Stomach (tissue), 4 donors: ENCODE results near the gene CHRND.

Source experiments
- CTCF ChIP-seq, 7 experiments: fragments of 450-650 bp in 4 of 7; fragments of 200-600 bp in 3 of 7; sonication (generic) in 3 of 7; IDR thresholded peaks; one replicate each; pipeline ENCODE4 v1.5.1; 2016 to 2019; ENCODE audit warnings: antibody characterized with exemption in 7 of 7, control low read depth in 2 of 7, mild to moderate bottlenecking in 1 of 7
- EP300 ChIP-seq: sonication (generic); formaldehyde crosslinking; IDR thresholded peaks from one replicate; pipeline ENCODE4 v1.6.1; 2017; ENCODE audit warnings: antibody characterized with exemption
- POLR2A ChIP-seq, 4 donors: fragments of 450-650 bp; IDR thresholded peaks; one replicate each; pipeline ENCODE4 v1.6.1; 2016; ENCODE audit warnings: antibody characterized with exemption in 4 of 4, control low read depth in 2 of 4, mild to moderate bottlenecking in 1 of 4, moderate library complexity in 1 of 4
- POLR2AphosphoS5 ChIP-seq, 3 donors: sonication (generic); formaldehyde crosslinking; IDR thresholded peaks; one replicate each; pipeline ENCODE4 v1.6.1; 2016; ENCODE audit warnings: antibody characterized with exemption in 3 of 3

DNA sequence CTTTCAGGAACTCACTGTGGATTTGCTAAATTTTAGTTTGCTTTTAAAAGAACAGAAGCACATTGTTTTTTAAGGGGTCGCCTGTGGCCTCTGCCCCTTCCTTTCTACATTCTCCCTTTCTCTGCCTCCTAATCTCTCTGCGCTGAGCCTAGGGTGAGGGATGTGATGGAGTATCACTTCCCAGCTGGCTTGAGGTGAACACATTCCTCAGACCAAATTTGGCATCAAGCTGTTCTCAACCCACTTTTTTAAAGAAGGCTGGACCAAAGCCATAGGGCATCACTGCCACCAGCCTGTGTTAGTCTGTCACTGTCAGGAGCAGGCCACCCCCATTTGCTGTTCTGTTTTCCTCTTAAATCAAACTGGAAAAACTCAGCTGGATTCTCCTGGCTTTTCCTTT lies 51.9 kb downstream of the CHRND start:
- no peak for TF ChIP-seq CTCF (IDR thresholded peaks at IDR 0.05)
- TF ChIP-seq POLR2A (IDR thresholded peaks at IDR 0.05) = no peak
- no peak for TF ChIP-seq POLR2AphosphoS5 (IDR thresholded peaks at IDR 0.05)
- no peak for TF ChIP-seq EP300
